Measurements from ENCODE around the gene GJD2. TPM values are rescaled to one million over a fixed set of nuclear protein-coding genes. Genes with fewer than 3 reads are reported as not detected.

Gene GJD2
- total RNA-seq, 1 experiment from 2014 or later: not detected

DNA sequence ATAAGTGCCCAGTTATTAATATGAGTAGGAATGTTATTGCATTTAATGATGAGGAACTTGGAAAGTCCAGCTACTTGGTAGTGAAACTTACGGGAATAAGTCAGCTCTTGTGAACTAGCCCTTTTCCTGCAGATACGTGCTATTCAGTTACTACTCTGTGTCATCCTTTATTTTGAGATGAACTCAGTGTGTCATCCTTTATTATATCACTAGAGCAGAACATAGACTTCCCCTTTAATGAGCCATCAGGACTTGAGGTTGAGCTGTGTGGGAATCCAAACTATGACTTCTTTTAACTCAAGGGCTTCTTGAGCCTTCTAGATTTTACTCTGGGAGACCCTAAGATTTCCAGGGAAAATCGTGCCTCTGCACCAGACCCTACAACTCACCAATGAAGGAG, 36.9 kb upstream of the GJD2 start:
- ATAC-seq (no peak), DNase-seq (ENCODE audit: low read depth, low spot score) (no peak)
- Histone ChIP-seq H3K4me3 (ENCODE audit: low read depth in 2 of 2, low read length in 2 of 2) (no peak overlapping the region), H3K4me1 (ENCODE audit: control insufficient read depth, insufficient read depth, low read length) (no peaks in the 10 kb centered on the region; the same call in 1 of the 2 replicates), H3K27ac (ENCODE audit: low read length) (no peak overlapping the region), H3K36me3 (ENCODE audit: control insufficient read depth, insufficient read depth, low read length) (no peaks in the 10 kb centered on the region), H3K9me3 (ENCODE audit: control insufficient read depth, insufficient read depth, low read depth, low read length) (no peaks in the 10 kb centered on the region), H3K27me3 (ENCODE audit: control insufficient read depth, insufficient read depth, low read length) (peaks cover 25% of the 10 kb centered on the region)
- TF ChIP-seq, protein P1, sequence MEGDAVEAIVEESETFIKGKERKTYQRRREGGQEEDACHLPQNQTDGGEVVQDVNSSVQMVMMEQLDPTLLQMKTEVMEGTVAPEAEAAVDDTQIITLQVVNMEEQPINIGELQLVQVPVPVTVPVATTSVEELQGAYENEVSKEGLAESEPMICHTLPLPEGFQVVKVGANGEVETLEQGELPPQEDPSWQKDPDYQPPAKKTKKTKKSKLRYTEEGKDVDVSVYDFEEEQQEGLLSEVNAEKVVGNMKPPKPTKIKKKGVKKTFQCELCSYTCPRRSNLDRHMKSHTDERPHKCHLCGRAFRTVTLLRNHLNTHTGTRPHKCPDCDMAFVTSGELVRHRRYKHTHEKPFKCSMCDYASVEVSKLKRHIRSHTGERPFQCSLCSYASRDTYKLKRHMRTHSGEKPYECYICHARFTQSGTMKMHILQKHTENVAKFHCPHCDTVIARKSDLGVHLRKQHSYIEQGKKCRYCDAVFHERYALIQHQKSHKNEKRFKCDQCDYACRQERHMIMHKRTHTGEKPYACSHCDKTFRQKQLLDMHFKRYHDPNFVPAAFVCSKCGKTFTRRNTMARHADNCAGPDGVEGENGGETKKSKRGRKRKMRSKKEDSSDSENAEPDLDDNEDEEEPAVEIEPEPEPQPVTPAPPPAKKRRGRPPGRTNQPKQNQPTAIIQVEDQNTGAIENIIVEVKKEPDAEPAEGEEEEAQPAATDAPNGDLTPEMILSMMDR (IDR thresholded peaks at IDR 0.05): no peak
- TF ChIP-seq, protein P2, sequence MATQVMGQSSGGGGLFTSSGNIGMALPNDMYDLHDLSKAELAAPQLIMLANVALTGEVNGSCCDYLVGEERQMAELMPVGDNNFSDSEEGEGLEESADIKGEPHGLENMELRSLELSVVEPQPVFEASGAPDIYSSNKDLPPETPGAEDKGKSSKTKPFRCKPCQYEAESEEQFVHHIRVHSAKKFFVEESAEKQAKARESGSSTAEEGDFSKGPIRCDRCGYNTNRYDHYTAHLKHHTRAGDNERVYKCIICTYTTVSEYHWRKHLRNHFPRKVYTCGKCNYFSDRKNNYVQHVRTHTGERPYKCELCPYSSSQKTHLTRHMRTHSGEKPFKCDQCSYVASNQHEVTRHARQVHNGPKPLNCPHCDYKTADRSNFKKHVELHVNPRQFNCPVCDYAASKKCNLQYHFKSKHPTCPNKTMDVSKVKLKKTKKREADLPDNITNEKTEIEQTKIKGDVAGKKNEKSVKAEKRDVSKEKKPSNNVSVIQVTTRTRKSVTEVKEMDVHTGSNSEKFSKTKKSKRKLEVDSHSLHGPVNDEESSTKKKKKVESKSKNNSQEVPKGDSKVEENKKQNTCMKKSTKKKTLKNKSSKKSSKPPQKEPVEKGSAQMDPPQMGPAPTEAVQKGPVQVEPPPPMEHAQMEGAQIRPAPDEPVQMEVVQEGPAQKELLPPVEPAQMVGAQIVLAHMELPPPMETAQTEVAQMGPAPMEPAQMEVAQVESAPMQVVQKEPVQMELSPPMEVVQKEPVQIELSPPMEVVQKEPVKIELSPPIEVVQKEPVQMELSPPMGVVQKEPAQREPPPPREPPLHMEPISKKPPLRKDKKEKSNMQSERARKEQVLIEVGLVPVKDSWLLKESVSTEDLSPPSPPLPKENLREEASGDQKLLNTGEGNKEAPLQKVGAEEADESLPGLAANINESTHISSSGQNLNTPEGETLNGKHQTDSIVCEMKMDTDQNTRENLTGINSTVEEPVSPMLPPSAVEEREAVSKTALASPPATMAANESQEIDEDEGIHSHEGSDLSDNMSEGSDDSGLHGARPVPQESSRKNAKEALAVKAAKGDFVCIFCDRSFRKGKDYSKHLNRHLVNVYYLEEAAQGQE (IDR thresholded peaks at IDR 0.05; ENCODE audit: insufficient read depth in 1 of 2, low read depth in 2 of 2, low read length in 1 of 2): no peak
- no peak for TF ChIP-seq SIN3A (IDR thresholded peaks at IDR 0.05; ENCODE audit: borderline replicate concordance, insufficient read depth, low read depth, low read length)
- no peak for TF ChIP-seq TCF7L2 (IDR thresholded peaks at IDR 0.05; ENCODE audit: low read depth, low read length)
- no peak for TF ChIP-seq POLR2AphosphoS5 (IDR thresholded peaks at IDR 0.05; ENCODE audit: low read depth, low read length)
- CTCF ChIA-PET: no interaction called here
- BruUV-seq (replicated peaks): no TSS peak
- in situ Hi-C loops (cut with HindIII; ENCODE audit: low pct_unique_long_range_greater_than_20kb, low sequenced_read_pairs) (no loop called here), intact Hi-C loops (cut with micrococcal nuclease; ENCODE audit: unreplicated experiment) (no loop called here)
- POLR2A ChIA-PET: no interaction called here

DNA sequence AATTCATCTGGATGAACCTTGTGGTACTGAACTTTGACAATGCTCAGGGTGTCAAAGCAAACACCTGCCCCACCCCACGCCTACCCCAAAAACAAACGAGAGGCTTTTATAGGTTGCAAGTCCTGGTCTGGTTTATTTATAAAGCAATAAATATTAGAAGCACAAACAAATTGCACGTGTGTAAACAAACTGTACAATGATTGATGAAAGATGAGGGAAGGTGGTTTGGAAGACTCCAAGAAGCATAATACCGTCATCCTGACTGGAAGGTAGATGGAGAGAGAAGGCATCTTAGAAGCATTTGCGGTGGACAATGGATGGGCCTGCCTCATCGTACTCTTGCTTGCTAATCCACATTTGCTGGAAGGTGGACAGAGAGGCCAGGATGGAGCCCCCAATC, 35.3 kb upstream of the GJD2 start:
- in situ Hi-C loops (cut with HindIII; ENCODE audit: low pct_unique_long_range_greater_than_20kb, low sequenced_read_pairs): no loop called here
- H3K9me3 ChIP-seq (ENCODE audit: control insufficient read depth, insufficient read depth, low read depth, low read length): no peaks in the 10 kb centered on the region
- intact Hi-C loops (cut with micrococcal nuclease; ENCODE audit: unreplicated experiment): no loop called here
- no peak for DNase-seq (ENCODE audit: low read depth, low spot score)
- no peak for ATAC-seq
- POLR2A ChIA-PET: no interaction called here
- CTCF ChIA-PET: no interaction called here
- H3K4me3 ChIP-seq (ENCODE audit: low read depth in 2 of 2, low read length in 2 of 2): no peak overlapping the region
- no TSS peak for BruUV-seq (replicated peaks)
- peaks cover 23% of the 10 kb centered on the region for H3K27me3 ChIP-seq (ENCODE audit: control insufficient read depth, insufficient read depth, low read length)
- no peaks in the 10 kb centered on the region for H3K36me3 ChIP-seq (ENCODE audit: control insufficient read depth, insufficient read depth, low read length)
- no peaks in the 10 kb centered on the region; the same call in 1 of the 2 replicates for H3K4me1 ChIP-seq (ENCODE audit: control insufficient read depth, insufficient read depth, low read length)
- TF ChIP-seq SIN3A (IDR thresholded peaks at IDR 0.05; ENCODE audit: borderline replicate concordance, insufficient read depth, low read depth, low read length) (no peak), POLR2AphosphoS5 (IDR thresholded peaks at IDR 0.05; ENCODE audit: low read depth, low read length) (no peak), TCF7L2 (IDR thresholded peaks at IDR 0.05; ENCODE audit: low read depth, low read length) (no peak)
- TF ChIP-seq, protein P2 (IDR thresholded peaks at IDR 0.05; ENCODE audit: insufficient read depth in 1 of 2, low read depth in 2 of 2, low read length in 1 of 2): no peak
- TF ChIP-seq, protein P1 (IDR thresholded peaks at IDR 0.05): no peak
- no peak overlapping the region for H3K27ac ChIP-seq (ENCODE audit: low read length)

Measured in Panc1 (cell line).